ENCODE results near the gene MBP.
"Not testable (repeated sequence)": the region's sequence is repeated elsewhere in the genome, so short reads cannot be mapped to it uniquely, and the experiment has no call there.

The MBP gene

GRCh38 chr18:77046994-77047393 is 85.6 kb downstream of the MBP start:
- no peak for DNase-seq

GRCh38 chr18:77046409-77046808 is 86.2 kb downstream of the MBP start:
- DNase-seq = no peak

- no peak for DNase-seq
These were observed 86.9 kb downstream of the MBP start for GRCh38 chr18:77045677-77046076.

- no peak for DNase-seq
These were observed 87.5 kb downstream of the MBP start for GRCh38 chr18:77044866-77045664.

- DNase-seq = no peak
These were observed 88.9 kb downstream of the MBP start for GRCh38 chr18:77043541-77044280.

GRCh38 chr18:77042583-77042982 is 90.0 kb downstream of the MBP start:
- no peak for DNase-seq

GRCh38 chr18:77039196-77040130 is 93.1 kb downstream of the MBP start:
- no peak for DNase-seq

- DNase-seq = no peak
These were observed 94.3 kb downstream of the MBP start for GRCh38 chr18:77038182-77038858.

- DNase-seq = no peak
These were observed 95.0 kb downstream of the MBP start for GRCh38 chr18:77037567-77037966.

GRCh38 chr18:77035380-77036187 is 97.0 kb downstream of the MBP start:
- no peak for DNase-seq

GRCh38 chr18:77033575-77033974 is 99.0 kb downstream of the MBP start:
- no peak for DNase-seq

GRCh38 chr18:77032181-77032701 is 100.3 kb downstream of the MBP start:
- DNase-seq = no peak

GRCh38 chr18:77031662-77032061 is 100.9 kb downstream of the MBP start:
- DNase-seq = no peak

- DNase-seq = no peak
These were observed 102.4 kb downstream of the MBP start for GRCh38 chr18:77030201-77030600.

- DNase-seq = no peak
These were observed 106.7 kb downstream of the MBP start for GRCh38 chr18:77025831-77026363.

- no peak for DNase-seq
These were observed 107.5 kb downstream of the MBP start for GRCh38 chr18:77025123-77025522.

- DNase-seq = no peak
These were observed 108.1 kb downstream of the MBP start for GRCh38 chr18:77024476-77024875.

GRCh38 chr18:77023102-77023782 is 109.3 kb downstream of the MBP start:
- no peak for DNase-seq

GRCh38 chr18:77022556-77022955 is 110.0 kb downstream of the MBP start:
- no peak for DNase-seq

GRCh38 chr18:77022116-77022515 is 110.5 kb downstream of the MBP start:
- no peak for DNase-seq

- DNase-seq = not testable (repeated sequence)
These were observed 111.1 kb downstream of the MBP start for GRCh38 chr18:77021478-77021877.

Data from activated CD4-positive, alpha-beta T cell treated with anti-CD3 and anti-CD28 coated beads, Interleukin-2, amount 50 U/mL, for 4 hours (primary cell).